HuH-7 (cell line): Measurements from ENCODE around the gene UBE2V1.
"Not testable (repeated sequence)": the region's sequence is repeated elsewhere in the genome, so short reads cannot be mapped to it uniquely, and the experiment has no call there.

Source experiments
- DNase-seq: peaks from one replicate; pipeline ENCODE4 v3.0.0; 2011; ENCODE audit warnings: low spot score

The UBE2V1 gene

DNA sequence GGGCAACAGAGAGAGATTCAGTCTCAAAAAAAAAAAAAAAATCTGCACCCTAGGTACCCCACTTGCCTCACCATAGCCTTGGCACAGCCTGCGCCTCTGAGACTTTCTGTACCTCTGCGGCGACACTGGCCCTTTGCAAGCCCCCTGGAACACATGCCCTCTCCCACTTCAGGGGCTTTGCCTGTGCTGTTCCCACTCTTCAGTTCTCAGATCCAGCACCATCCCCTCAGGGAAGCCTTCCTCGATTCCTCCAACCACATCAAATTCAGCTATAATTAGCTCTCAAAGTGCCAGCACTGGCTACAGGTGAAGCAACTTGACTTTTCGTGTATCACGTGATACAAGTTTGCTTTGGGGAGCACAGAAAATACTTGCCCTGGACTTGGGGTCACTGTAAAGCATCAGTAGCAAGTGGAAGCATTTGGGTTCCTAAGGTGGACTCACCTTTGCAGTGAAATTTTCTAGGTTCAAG lies 2.1 kb upstream of the UBE2V1 start:
- no peak for DNase-seq

DNA sequence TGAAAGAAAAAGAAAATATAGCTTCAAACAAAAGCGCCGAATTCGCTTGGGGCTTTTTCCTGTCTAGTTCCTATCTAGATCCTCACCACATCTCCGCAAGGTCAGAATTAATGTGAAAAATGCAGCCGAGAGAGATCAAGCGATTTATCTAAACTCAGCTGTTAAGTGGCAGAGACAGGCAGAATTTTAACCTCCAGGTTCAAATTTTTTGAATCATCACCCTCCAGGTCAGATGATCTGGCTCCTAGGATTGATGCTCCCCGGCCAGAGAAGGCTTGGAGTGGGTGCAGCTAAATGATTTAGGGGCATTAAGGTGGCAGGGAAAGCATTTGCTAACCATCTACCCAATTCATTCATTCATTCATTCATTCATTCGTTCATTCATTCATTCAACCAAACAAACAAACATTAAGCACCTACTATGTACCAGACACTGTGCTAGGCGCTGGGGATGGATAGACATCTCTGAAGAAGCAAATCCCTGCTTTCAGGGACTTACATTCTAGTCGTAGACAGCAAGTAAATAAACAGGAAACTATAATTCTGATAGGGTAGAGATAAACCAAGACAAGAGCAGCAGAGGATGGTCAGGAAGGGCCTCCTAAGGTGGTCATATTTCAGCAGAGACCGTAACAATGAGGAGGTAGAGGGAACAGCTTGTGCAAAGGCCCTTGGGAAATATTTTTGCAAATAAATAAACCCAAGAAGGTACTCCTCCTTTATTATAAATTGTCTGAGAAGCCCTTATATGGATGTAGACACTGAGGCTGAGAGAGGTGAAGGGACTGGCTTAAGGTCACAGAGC lies 672 bp upstream of the UBE2V1 start:
- DNase-seq, result no peak

- DNase-seq, result no peak
Measured at GRCh38 chr20:50111829-50112495, 988 bp downstream of the UBE2V1 start.

- no peak for DNase-seq
Measured at GRCh38 chr20:50111120-50111828, 1.7 kb downstream of the UBE2V1 start.

DNA sequence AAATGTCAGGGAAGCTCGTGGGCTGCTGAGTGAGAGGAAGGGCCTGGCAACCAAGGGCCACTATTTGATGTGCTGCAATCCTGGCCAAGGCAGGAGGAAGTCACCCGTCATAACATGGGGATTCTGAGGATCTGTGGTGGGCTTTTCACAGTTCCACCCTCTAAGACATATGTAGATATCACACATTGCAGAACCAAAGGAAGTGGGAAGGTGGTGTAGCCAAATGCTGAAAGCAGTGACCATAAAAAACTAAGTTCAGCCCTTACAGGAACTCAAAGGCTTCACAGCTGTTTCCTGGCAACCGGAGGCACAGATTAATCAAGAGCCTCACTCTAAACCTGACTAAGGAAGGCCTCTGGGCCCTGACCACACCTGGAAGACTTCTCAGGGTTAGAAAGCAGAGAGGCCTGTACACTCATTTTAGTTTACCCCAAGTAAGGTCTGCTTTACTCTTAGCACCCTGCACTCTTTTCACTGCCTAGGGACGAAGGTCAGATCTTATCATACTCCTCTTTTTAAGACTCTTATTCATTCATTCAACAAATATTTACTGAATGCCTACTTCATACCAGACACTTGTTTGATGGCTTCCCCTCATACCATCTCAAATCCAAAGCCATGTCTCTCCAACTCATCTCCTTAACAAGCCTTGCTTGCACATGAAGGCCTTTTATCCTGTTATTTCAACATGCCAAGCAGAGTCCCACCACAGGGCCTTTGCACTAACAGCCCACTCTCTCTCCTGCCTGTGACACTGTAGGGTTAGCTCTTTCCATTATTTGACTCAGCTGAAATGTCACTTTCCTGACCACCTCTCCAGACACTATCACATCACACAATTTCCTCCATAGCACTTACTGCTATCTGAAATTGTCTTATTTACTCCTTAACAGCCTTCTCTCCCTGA lies 2.6 kb downstream of the UBE2V1 start:
- DNase-seq, result no peak

DNA sequence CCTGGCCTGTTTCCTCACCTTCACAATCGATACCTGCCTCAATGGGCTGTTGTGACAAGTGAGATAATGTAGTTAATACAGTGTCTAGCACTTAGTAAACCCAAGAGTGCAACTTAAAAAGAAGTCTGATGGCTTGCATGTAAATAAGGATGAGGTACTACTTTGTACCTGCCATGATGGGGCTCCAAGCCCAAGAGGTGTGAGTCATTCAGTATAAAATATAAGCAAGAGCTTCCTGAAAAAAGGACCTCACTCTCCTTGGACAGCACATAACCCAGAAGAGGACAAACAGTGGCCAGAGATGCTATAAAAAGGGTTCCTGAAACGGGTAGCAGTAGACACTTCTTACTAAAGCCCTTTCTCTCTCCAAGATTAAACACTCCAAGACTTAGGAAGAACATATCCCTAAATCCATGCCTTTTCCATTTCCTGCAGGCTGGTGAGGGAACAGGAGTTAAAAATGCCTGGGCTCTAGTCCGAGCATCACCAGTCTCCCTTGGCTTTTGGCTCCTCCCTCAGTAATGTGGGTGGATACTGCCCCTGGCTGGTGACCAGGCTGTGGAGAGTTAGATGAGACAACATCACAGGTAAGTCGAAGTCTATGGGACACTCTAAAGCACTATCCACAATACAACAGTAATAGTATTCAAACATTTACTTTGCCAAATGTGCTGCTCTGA lies 4.3 kb downstream of the UBE2V1 start:
- DNase-seq, result no peak

DNA sequence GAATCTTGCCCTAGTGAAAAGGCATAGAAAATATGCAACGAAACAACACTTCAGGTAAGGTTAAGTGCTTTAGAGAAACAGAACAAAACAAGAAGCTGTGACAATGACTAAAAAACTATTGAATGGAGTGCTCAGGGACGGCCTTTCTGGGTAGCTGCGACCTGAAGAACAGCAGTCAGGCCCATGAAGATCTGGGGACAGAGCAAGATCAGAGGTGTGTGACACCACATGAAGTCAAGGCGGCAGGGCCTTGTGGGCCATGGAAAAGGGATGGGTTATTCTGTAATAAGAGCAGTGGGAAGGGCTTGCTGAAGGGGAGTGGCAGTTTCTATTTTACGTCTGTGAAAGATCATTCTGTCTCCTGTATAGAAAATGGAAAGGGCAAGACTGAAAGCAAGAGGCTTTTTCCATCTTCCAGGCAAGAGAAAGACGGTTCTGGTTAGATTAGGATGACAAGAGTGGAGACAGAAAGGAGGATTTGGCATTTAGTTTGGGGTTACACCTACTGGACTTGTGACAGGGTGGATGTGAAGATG lies 5.1 kb downstream of the UBE2V1 start:
- no peak for DNase-seq

DNA sequence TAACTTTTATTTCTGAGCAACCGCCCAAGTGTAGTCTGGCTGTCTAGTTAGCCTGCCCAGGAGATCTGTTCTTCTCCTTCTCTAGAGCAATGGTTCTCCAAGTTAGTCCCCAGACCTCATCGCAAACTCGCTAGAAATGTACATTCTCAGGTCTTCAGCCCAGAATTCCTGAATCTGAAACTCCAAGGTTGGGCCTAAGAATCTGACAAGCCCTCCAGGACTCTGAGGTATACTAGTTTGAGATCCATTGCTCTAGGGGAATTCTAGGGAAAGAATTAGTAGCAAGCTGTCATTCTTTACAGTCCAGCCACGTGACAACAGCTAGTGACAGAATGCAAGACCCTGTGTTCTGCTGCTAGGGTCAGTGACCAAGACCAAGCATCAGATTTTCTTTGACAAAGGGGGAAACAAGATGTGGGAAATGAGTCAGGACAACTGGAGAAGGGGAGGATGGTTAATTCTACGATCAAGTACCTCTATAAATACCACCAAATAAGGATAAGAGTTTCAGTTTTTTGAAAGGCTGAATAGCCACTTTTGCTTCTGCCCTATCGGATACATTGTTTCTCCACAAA lies 5.8 kb downstream of the UBE2V1 start:
- no peak for DNase-seq

- not testable (repeated sequence) for DNase-seq
Measured at GRCh38 chr20:50106669-50107068, 6.3 kb downstream of the UBE2V1 start.

DNA sequence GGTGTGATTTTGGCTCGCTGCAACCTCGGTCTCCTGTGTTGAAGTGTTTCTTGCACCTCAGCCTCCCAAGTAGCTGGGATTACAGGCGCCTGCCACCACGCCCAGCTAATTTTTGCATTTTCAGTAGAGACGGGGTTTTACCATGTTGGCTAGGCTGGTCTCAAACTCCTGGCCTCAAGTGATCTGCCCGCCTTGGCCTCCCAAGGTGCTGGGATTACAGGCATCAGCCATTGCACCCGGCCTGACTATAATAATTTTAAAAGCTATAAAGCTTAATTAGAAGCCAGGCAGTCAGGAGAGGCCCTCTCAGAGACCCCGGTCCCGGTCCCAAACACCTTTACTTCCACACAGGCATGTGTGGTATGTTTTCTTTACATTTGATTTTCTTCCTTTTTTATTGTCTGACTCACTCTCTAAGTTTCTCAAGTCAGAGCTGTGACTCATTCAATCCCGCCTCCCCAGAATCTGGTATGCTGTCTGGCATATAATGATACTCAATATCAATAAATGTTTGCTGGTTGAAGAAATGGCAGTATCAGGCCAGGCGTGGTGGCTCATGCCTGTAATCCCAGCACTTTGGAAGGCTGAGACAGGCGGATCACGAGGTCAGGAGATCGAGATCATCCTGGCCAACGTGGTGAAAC lies 9.4 kb downstream of the UBE2V1 start:
- DNase-seq, result not testable (repeated sequence)

- not testable (repeated sequence) for DNase-seq
Measured at GRCh38 chr20:50102551-50102950, 10.4 kb downstream of the UBE2V1 start.

DNA sequence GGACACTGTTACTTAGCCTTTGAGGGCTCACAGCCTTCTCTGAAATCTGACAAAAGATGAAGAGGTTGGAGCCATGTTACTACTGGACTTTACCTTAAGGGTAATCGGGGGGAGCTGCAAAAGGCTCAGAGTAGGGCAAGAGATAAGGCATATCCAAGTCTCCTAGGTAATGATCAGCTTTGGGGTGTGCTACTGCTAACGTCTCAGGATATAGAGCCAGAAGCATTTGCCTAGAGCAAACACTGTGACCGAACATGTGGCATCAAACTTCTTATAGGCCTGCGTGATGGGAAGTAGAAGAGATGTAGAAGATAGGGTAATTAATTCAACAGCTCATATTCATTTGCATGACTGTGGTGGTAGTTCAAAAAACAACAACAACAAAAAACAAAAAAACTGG lies 11.1 kb downstream of the UBE2V1 start:
- no peak for DNase-seq

DNA sequence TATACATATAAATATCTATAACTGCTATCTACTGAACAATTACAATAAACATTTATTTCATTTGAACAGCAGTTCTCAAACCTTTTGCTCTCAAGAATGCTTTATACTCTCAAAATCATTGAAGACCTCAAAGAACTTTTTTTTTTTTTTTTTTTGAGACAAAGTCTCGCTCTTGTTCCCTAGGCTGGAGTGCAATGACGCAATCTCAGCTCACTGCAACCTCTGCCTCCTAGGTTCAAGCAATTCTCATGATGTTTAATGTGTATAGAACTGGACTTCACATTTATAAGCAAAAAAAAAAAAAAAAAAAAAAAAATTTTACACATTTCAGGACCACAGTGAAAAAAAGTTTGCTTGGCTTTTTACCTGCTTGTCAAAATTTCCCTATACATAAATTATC lies 11.7 kb downstream of the UBE2V1 start:
- DNase-seq, result no peak

- DNase-seq, result no peak
Measured at GRCh38 chr20:50100552-50100951, 12.4 kb downstream of the UBE2V1 start.

- no peak for DNase-seq
Measured at GRCh38 chr20:50099565-50099991, 13.4 kb downstream of the UBE2V1 start.

DNA sequence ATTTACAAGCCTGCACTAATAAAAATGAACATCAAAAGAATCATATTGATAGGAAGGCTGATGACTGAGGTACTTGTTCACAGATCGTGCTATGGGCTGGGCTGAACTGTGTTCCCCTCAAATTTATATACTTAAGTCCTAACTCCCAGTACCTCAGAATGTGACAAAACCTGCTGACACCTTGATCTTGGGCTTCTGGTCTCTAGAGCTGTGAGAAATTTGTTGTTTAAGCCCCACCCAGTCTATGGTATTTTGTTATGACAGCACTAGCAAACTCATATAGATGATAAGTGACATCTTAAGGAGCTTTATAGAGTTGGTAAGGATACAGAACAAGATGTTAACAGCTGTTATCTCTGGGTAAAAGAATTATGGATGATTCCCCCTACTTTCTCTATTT lies 13.8 kb downstream of the UBE2V1 start:
- no peak for DNase-seq

DNA sequence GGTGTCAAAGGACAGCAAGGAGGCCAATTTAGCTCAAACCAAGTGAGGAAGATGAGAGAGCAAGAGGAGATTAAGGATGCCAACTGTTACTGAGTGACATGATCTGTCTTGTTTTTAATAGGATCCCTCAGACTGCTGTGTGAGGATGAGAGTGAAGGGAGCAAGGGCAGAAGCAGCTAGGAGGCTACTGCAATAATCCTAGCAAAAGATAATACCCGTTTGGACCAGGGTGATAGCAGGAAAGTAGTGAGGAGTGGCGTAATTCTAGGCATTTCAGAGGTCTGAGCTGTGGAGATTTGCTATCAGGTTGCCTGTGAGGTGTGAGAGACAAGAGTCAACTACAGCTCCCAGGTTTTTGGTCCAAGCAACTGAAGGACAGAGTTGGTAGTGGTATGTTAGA lies 14.7 kb downstream of the UBE2V1 start:
- DNase-seq, result no peak

DNA sequence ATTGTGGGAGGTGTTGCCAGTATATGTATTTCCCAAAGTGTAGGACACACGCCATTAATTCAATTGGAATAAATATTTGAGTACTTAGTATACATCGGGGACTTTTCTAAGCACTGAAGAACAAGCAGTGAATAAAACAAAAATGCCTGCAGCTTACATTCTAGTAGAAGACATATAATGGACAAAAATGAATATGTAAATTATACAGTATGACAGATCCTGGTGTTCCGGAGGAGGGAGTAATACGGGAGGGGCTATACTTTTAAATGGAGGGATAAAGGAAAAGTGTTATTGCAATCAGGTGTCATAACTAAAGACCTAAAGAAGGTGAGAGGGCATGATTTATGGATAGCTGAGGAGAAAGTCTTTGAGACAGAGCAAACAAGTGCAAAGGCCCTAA lies 15.1 kb downstream of the UBE2V1 start:
- no peak for DNase-seq

DNA sequence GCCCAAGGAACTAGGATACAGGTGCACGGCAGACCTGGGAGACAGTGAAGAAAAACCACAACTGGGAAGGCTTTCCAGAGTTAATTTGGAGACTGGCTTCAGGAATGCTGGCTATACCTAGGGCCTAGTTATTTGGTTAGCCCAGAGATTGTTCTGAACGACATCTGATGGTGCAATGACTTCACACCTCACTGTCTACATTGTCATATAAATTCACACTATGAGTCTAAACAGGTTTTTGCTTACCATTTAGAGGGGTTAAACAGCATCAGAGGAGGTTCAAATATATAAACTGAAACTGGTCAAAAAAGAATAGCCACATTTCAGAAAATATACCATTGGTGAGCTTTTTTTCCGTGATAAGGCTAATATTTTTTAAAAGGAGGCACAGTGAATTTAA lies 16.7 kb downstream of the UBE2V1 start:
- DNase-seq, result no peak

DNA sequence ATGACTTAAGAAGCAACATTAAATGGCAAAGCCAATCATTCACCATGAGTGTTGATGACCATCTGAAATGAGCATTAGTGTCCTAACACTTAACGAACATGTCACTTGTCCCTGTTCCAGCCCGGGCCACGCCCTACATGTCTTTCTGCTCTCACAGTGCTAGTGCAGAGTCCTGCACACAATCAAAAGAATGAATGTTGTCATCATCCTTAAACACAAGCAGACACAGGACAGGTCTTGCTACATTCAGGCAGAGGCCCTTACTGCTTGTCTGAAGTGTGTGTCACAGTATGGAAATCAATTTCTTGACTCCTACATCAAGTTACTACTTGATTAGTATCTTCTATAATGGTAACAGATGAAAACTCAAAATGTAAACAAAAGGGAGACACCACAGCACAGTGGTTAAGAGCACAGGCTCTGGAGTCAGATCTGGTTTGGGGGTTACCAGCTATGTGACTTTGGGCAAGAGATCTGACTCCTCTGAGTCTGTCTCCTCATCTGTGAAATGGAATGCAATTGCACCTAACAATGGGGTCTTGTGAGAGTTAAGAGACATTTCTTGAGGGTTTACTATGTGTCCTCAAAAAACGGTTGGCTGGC lies 17.4 kb downstream of the UBE2V1 start:
- DNase-seq, result no peak
